Heart left ventricle (tissue), 16 donors: ENCODE measurements around the gene ANKRD24. TPM values are rescaled to one million over a fixed set of nuclear protein-coding genes. Genes with fewer than 3 reads are reported as not detected.
"Not testable (repeated sequence)": the region's sequence is repeated elsewhere in the genome, so short reads cannot be mapped to it uniquely, and the experiment has no call there.

Experiments
- ATAC-seq, 4 donors: fragments of 200-7000 bp; cut with Tn5 transposase; one replicate each; pipeline ENCODE4 v1.9.1; 2020 to 2022; ENCODE audit warnings: moderate library complexity in 4 of 4, mild to moderate bottlenecking in 3 of 4, moderate number of reproducible peaks in 1 of 4
- DNase-seq, 5 donors: peaks; one replicate each; pipeline ENCODE4 v3.0.0-alpha.2; 2020
- H3K27ac ChIP-seq, 12 donors: fragments of 200-600 bp; sonication (generic) in 4 of 12; one replicate each; pipeline versions ENCODE4 v1.5.0 to v1.8.0; 2016 to 2022; ENCODE audit warnings: mild to moderate bottlenecking in 2 of 12
- H3K27me3 ChIP-seq, 9 donors: fragments of 200-600 bp; sonication (generic) in 2 of 9; one replicate each; pipeline versions ENCODE4 v1.5.1 to v1.8.0; 2016 to 2022; ENCODE audit warnings: mild to moderate bottlenecking in 3 of 9
- H3K36me3 ChIP-seq, 9 donors: fragments of 200-600 bp; sonication (generic) in 2 of 9; one replicate each; pipeline versions ENCODE4 v1.5.0 to v1.8.0; 2018 to 2022; ENCODE audit warnings: mild to moderate bottlenecking in 2 of 9
- H3K4me1 ChIP-seq, 12 donors: fragments of 200-600 bp; sonication (generic) in 4 of 12; one replicate each; pipeline versions ENCODE4 v1.5.0 to v1.8.0; 2016 to 2022; ENCODE audit warnings: mild to moderate bottlenecking in 3 of 12
- H3K4me3 ChIP-seq, 12 donors: fragments of 200-600 bp; sonication (generic) in 4 of 12; one replicate each; pipeline versions ENCODE4 v1.5.0 to v1.8.0; 2017 to 2022; ENCODE audit warnings: mild to moderate bottlenecking in 9 of 12, moderate library complexity in 4 of 12
- H3K9me3 ChIP-seq, 12 donors: fragments of 200-600 bp; sonication (generic) in 4 of 12; one replicate each; pipeline versions ENCODE4 v1.5.0 to v1.8.0; 2016 to 2022; ENCODE audit warnings: mild to moderate bottlenecking in 1 of 12
- CTCF ChIP-seq, 12 donors: fragments of 200-600 bp; sonication (generic) in 4 of 12; IDR thresholded peaks; one replicate each; pipeline versions ENCODE4 v1.5.0 to v1.8.0; 2018 to 2022; ENCODE audit warnings: antibody characterized with exemption in 12 of 12, mild to moderate bottlenecking in 5 of 12
- POLR2A ChIP-seq, 2 donors: fragments of 450-650 bp; IDR thresholded peaks; one replicate each; pipeline ENCODE4 v1.6.1; 2017; ENCODE audit warnings: antibody characterized with exemption in 2 of 2, mild to moderate bottlenecking in 2 of 2, moderate library complexity in 2 of 2
- WGBS, 4 donors: extraction: QIAGEN DNeasy Blood & Tissue Kit in 2 of 4; methylation state at CpG; one replicate each; pipeline versions ENCODE4 v1.1.5 to v1.1.7; 2013 to 2018; 5-methylcytosine and 5-hydroxymethylcytosine counted together
- intact Hi-C, 10 donors: fragments of 100-400 bp; cut with DNase I; formaldehyde crosslinking; loops; one replicate each; pipeline versions ENCODE4 v1.11.1 to v1.14.2; 2022
- polyA plus RNA-seq, 2 donors: library from polyadenylated mRNA; stranded (reverse); fragments of 200-250 nt; gene quantifications; one replicate each; pipeline ENCODE4 v1.2.3, GENCODE V29; 2013
- total RNA-seq, 9 donors: library from RNA; depleted of rRNA in 2 of 9; stranded (reverse); fragments of >200 nt in 2 of 9; fragmentation: NEBNext Ultra II Directional in 3 of 9; extraction: Animal tissue kit (Norgen Biotek cat#: 25700) in 3 of 9; gene quantifications; one replicate each; pipeline versions ENCODE4 v1.1.0 to v1.2.4, GENCODE V29; 2016 to 2023
- donor health status: ischemic (EF 13 %, LVEDD 7.1; RV severe dilation, severe dysfunction).
- donor health status: healthy with polysubstance abuse.
- donor health status: DM: no; HTN: yes; CAD: no.
- donor health status: DM: no; HTN: no; CAD: no.
- donor health status: ischemic (EF 25% LVEDD 6.9; RV normal size, moderate dysfunction).
- donor health status: ischemic (EF 25% LVEDD 5.7; RV mildly dilated, moderate dysfunction).
- donor health status: healthy.
- donor health status: DM: yes; HTN: yes; CAD: no.
- donor health status: ischemic (EF 35%, LVEDD 5.7; RV mildly dilated, moderate dysfunction).
- donor health status: nonischemic (EF 11% LVEDD 7.7; RV severe dilation, severe dysfunction).
- donor health status: DM: yes; HTN: yes; CAD: no.
- donor health status: PGD.
- donor health status: ischemic (EF 29% LVEDD 5.4; RV normal size, mild dysfunction).
- donor health status: nonischemic (EF 23%, LVEDD 6.1; RV moderate dilation, normal function).

The ANKRD24 gene
- total and polyA plus RNA-seq, 11 donors = 0.12 to 1.4 (median 0.38) TPM; not detected in 3

- Histone ChIP-seq H3K9me3 (peaks cover 0 to 17% (median 0%) of the 10 kb centered on the region in 12 donors), H3K4me1 (peaks cover 0 to 4% (median 0%) of the 10 kb centered on the region in 12 donors), H3K4me3 (no peak overlapping the region), H3K36me3 (no peaks in the 10 kb centered on the region), H3K27me3 (peaks cover 0 to 9% (median 0%) of the 10 kb centered on the region in 9 donors), H3K27ac (no peak overlapping the region)
- DNase-seq (no peak), ATAC-seq (no peak)
- intact Hi-C loops = no loop called here
- TF ChIP-seq POLR2A (IDR thresholded peaks at IDR 0.05) (no peak), CTCF (IDR thresholded peaks at IDR 0.05) (no peak)
- 85 to 93% (median 90%) methylated on average over 4 of the region's 4 CpGs for WGBS, 4 donors
These were observed 56.3 kb downstream of the ANKRD24 start for GRCh38 chr19:4238831-4239230.

- no peak for DNase-seq
- TF ChIP-seq CTCF (IDR thresholded peaks at IDR 0.05) (no peak), POLR2A (IDR thresholded peaks at IDR 0.05) (no peak)
- peak overlapping the region in 4 of 12 donors; percentile 15 to 67 (median 33) for H3K27ac ChIP-seq
- no peak overlapping the region for H3K4me3 ChIP-seq
- H3K9me3 ChIP-seq = peaks cover 0 to 17% (median 0%) of the 10 kb centered on the region in 12 donors
- peaks cover 0 to 10% (median 3%) of the 10 kb centered on the region in 12 donors for H3K4me1 ChIP-seq
- no peaks in the 10 kb centered on the region for H3K36me3 ChIP-seq
- 71 to 76% (median 73%) methylated on average over 5 of the region's 5 CpGs for WGBS, 4 donors
- no peaks in the 10 kb centered on the region for H3K27me3 ChIP-seq
- ATAC-seq = no peak
- intact Hi-C loops = no loop called here
These were observed 59.4 kb downstream of the ANKRD24 start for GRCh38 chr19:4241824-4242430.

- not testable (repeated sequence) for H3K4me3 ChIP-seq, ATAC-seq, H3K27me3 ChIP-seq, DNase-seq
- intact Hi-C loops = loop anchor here in 2 of 10 donors (2.0 to 5.0 kb wide), 2 partner anchors 96 to 155 kb away; partner anchors contain the start of genes SH3GL1 (in 2 of the 2) and MPND (in 1 of the 2)
- Histone ChIP-seq H3K27ac (peak overlapping the region in 1 of 12 donors; percentile 93), H3K9me3 (peaks cover 0 to 17% (median 0%) of the 10 kb centered on the region in 12 donors), H3K36me3 (peaks cover 2 to 26% (median 19%) of the 10 kb centered on the region in 9 donors), H3K4me1 (peaks cover 0 to 18% (median 7%) of the 10 kb centered on the region in 12 donors)
- WGBS, 4 donors = 95 to 99% (median 98%) methylated on average over 6 of the region's 6 CpGs
These were observed 63.4 kb downstream of the ANKRD24 start for GRCh38 chr19:4245938-4246337.

GRCh38 chr19:4246767-4247593 lies 64.5 kb downstream of the ANKRD24 start, which contains the start of gene YJU2:
Gene YJU2 (plus strand): TSS chr19:4247080. CDS start chr19:4247147, 67 bp downstream.
- peak in 1 of 2 donors; percentile 46 for TF ChIP-seq POLR2A (IDR thresholded peaks at IDR 0.05)
- TF ChIP-seq CTCF (IDR thresholded peaks at IDR 0.05) = peak in 11 of 12 donors; percentile 11 to 65 (median 38)
- ATAC-seq = peak; percentile 98 to 99 (median 99)
- Histone ChIP-seq H3K36me3 (peaks cover 2 to 36% (median 30%) of the 10 kb centered on the region in 9 donors), H3K4me1 (peaks cover 0 to 15% (median 7%) of the 10 kb centered on the region in 12 donors), H3K27ac (peak within 1 kb of the TSS; percentile 93 to 99 (median 97)), H3K27me3 (no peaks in the 10 kb centered on the region), H3K9me3 (peaks cover 0 to 7% (median 0%) of the 10 kb centered on the region in 12 donors), H3K4me3 (peak within 1 kb of the TSS; percentile 57 to 95 (median 76))
- intact Hi-C loops = loop anchor here in 2 of 10 donors (1.0 to 5.0 kb wide), 3 partner anchors 95 to 154 kb away; partner anchors contain the start of genes SH3GL1 (in 2 of the 2) and MPND (in 1 of the 2)
- DNase-seq = peak; percentile 98 to 99 (median 99)
- WGBS, 4 donors = 0 to 1% (median 0%) methylated on average over 42 to 45 of the region's 45 CpGs
